A673 (cell line): ENCODE measurements around the gene SLC4A9. TPM values are rescaled to one million over a fixed set of nuclear protein-coding genes. Genes with fewer than 3 reads are reported as not detected.
"Not testable (repeated sequence)": the region's sequence is repeated elsewhere in the genome, so short reads cannot be mapped to it uniquely, and the experiment has no call there.

Experiments
- BruUV-seq: library from RNA; stranded (reverse); fragments of 400-500 nt; replicated peaks from 2 replicates; lab custom pipeline; 2021; lab: Mats Ljungman, UMichigan
- CTCF ChIA-PET: fragments of 300-600 bp; sonication (Branson Sonifier 250); formaldehyde crosslinking; loops from one replicate; lab custom pipeline; 2022; ENCODE audit warnings: antibody characterized with exemption; lab: Charles Lee
- POLR2A ChIA-PET: fragments of 300-600 bp; sonication (Branson Sonifier 250); formaldehyde crosslinking; loops from one replicate; lab custom pipeline; 2022; ENCODE audit warnings: antibody characterized with exemption; ENCODE audit not compliant: low non-redundant PET; lab: Charles Lee
- DNase-seq: peaks from one replicate; pipeline ENCODE4 v3.0.0-alpha.2; 2015; ENCODE audit warnings: low spot score
- H3K27ac ChIP-seq: fragments of 200-600 bp; sonication (generic); 2 replicates; pipeline ENCODE4 v1.5.1; 2016; ENCODE audit warnings: mixed run types, low read depth, mild to moderate bottlenecking, mixed read lengths, antibody characterized with exemption, low read length; ENCODE audit not compliant: poor library complexity, severe bottlenecking
- H3K27me3 ChIP-seq: fragments of 200-600 bp; sonication (generic); replicated peaks from 2 replicates; pipeline ENCODE4 v1.6.1; 2017; ENCODE audit warnings: mixed run types, low read depth, mild to moderate bottlenecking, mixed read lengths, antibody characterized with exemption, low read length; ENCODE audit not compliant: insufficient read depth, poor library complexity
- H3K36me3 ChIP-seq: fragments of 200-600 bp; sonication (generic); 2 replicates; pipeline ENCODE4 v1.6.1; 2016; ENCODE audit warnings: mixed run types, mild to moderate bottlenecking, mixed read lengths, antibody characterized with exemption, low read length; ENCODE audit not compliant: insufficient read depth, poor library complexity, severe bottlenecking
- H3K4me1 ChIP-seq: fragments of 200-600 bp; sonication (generic); 2 replicates; pipeline ENCODE4 v1.6.1; 2017; ENCODE audit warnings: mixed run types, mild to moderate bottlenecking, mixed read lengths, antibody characterized with exemption, low read length; ENCODE audit not compliant: insufficient read depth, poor library complexity, severe bottlenecking
- H3K4me3 ChIP-seq: fragments of 200-600 bp; sonication (generic); 2 replicates; pipeline ENCODE4 v1.5.1; 2016; ENCODE audit warnings: low read depth, mixed run types, mild to moderate bottlenecking, mixed read lengths, low read length; ENCODE audit not compliant: poor library complexity, severe bottlenecking
- H3K9me3 ChIP-seq: fragments of 200-600 bp; sonication (generic); 2 replicates; pipeline ENCODE4 v1.6.1; 2016; ENCODE audit warnings: mixed run types, low read depth, mild to moderate bottlenecking, mixed read lengths, antibody characterized with exemption, low read length; ENCODE audit not compliant: poor library complexity, severe bottlenecking
- CTCF ChIP-seq: fragments of 300-800, 200-600 bp; sonication (generic); conservative IDR thresholded peaks from 2 replicates; pipeline ENCODE4 v1.5.1; 2017; ENCODE audit warnings: low read depth, mild to moderate bottlenecking, antibody characterized with exemption, low read length, moderate library complexity, mixed read lengths
- EZH2 ChIP-seq: fragments of 200-600 bp; sonication (generic); IDR thresholded peaks from 2 replicates; pipeline ENCODE4 v1.6.1; 2017; ENCODE audit warnings: borderline replicate concordance, low read depth, mild to moderate bottlenecking, mixed read lengths, antibody characterized with exemption, low read length; ENCODE audit not compliant: poor library complexity, severe bottlenecking
- intact Hi-C: fragments of 100-400 bp; cut with micrococcal nuclease; formaldehyde crosslinking; loops from one replicate; pipeline ENCODE4 v1.10.0; 2022; ENCODE audit not compliant: unreplicated experiment
- total RNA-seq: library from RNA; stranded (reverse); gene quantifications from 2 replicates; pipeline ENCODE4 v1.2.3, GENCODE V29; 2021

Gene SLC4A9
- total RNA-seq, 1 experiment from 2014 or later: not detected

GRCh38 chr5:140418862-140419520 is 59.0 kb downstream of the SLC4A9 start:
- no peak for TF ChIP-seq EZH2
- TF ChIP-seq CTCF: no peak
- BruUV-seq: no TSS peak
- intact Hi-C loops: no loop called here

DNA sequence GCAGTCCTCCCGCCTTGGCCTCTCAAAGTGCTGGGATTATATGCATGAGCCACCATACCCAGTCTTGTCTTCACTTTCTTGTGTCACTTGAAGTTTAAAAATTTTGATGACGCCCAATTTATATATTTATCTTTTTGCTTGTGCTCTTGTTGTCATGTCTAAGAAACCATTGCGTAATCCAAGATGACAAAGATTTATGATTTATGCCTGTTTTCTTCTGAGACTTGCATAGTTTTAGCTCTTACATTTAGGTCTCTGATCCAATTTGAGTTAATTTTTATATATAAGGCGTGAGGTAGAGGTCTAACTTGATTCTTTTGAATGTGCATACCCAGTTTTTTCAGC is 60.2 kb downstream of the SLC4A9 start:
- POLR2A ChIA-PET: no interaction called here
- TF ChIP-seq CTCF: no peak
- no peak for TF ChIP-seq EZH2

More at GRCh38 chr5:140418862-140419520, 59.0 kb downstream of the SLC4A9 start:
- CTCF ChIA-PET: no interaction called here
- no peaks in the 10 kb centered on the region for H3K27me3 ChIP-seq
- H3K27ac ChIP-seq: no peak overlapping the region
- no peak overlapping the region for H3K4me3 ChIP-seq
- peaks cover 4% of the 10 kb centered on the region for H3K4me1 ChIP-seq
- no peaks in the 10 kb centered on the region for H3K36me3 ChIP-seq
- POLR2A ChIA-PET: interaction anchor here (0.6 kb wide), 2 partner anchors 8 to 680 kb away, joined by 3 read pairs; no protein-coding TSS in a partner anchor
- no peaks in the 10 kb centered on the region for H3K9me3 ChIP-seq
- DNase-seq: no peak

GRCh38 chr5:140420665-140421361 is 60.8 kb downstream of the SLC4A9 start:
- Histone ChIP-seq H3K4me1 (peaks cover 4% of the 10 kb centered on the region), H3K4me3 (no peak overlapping the region), H3K36me3 (no peaks in the 10 kb centered on the region), H3K27me3 (no peaks in the 10 kb centered on the region), H3K27ac (no peak overlapping the region), H3K9me3 (no peaks in the 10 kb centered on the region)
- no TSS peak for BruUV-seq
- ChIA-PET CTCF (no interaction called here), POLR2A (no interaction called here)
- no peak for DNase-seq
- intact Hi-C loops: no loop called here
- TF ChIP-seq EZH2: no peak
- TF ChIP-seq CTCF: no peak

More for the DNA sequence above, 60.2 kb downstream of the SLC4A9 start:
- no peaks in the 10 kb centered on the region for H3K27me3 ChIP-seq
- H3K4me3 ChIP-seq: no peak overlapping the region
- CTCF ChIA-PET: no interaction called here
- no TSS peak for BruUV-seq
- peaks cover 4% of the 10 kb centered on the region for H3K4me1 ChIP-seq
- no peaks in the 10 kb centered on the region for H3K36me3 ChIP-seq
- DNase-seq: no peak
- intact Hi-C loops: no loop called here
- H3K9me3 ChIP-seq: no peaks in the 10 kb centered on the region
- no peak overlapping the region for H3K27ac ChIP-seq

GRCh38 chr5:140421375-140421774 is 61.4 kb downstream of the SLC4A9 start:
- H3K36me3 ChIP-seq, intact Hi-C loops, H3K4me1 ChIP-seq, H3K27me3 ChIP-seq, POLR2A ChIA-PET, CTCF ChIA-PET, H3K9me3 ChIP-seq, H3K4me3 ChIP-seq, BruUV-seq, H3K27ac ChIP-seq, DNase-seq: not testable (repeated sequence)
